ENCODE data around the gene HCRTR1. TPM values are rescaled to one million over a fixed set of nuclear protein-coding genes. Genes with fewer than 3 reads are reported as not detected.

HCRTR1 gene
- total and polyA plus RNA-seq, 8 donors = not detected

DNA sequence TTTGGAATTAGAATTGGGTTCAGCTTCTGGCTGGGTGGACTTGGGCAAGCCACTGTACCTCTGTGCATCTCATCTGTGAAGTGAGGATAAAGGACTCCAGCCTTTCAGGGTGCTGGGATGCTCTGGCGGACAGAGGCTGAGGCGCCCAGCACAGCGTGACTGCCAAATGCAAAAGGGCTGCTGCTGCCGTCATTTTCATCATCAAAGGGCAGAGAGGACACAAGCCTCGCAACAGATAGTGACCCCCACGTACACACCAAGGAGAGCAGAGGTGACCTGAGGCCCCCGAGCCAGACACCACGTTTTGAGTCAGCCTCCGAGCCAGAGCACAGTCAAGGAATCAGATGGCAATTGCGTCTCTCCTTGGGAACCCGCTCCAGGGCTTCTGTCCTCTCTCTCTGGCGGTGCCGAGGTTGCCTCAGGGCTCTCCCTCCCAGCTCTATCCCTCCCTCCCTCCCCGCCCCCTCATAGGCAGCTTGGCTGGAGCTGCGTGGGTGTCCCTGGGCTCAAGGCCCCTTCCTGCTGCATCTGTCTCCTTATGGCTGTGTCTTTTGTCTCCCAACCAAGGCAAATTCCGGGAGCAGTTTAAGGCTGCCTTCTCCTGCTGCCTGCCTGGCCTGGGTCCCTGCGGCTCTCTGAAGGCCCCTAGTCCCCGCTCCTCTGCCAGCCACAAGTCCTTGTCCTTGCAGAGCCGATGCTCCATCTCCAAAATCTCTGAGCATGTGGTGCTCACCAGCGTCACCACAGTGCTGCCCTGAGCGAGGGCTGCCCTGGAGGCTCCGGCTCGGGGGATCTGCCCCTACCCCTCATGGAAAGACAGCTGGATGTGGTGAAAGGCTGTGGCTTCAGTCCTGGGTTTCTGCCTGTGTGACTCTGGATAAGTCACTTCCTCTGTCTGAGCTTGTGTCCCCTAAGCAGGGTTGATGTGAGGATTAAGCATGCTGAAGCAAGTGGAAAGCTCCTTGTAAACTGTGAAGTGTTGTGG is 9.0 kb downstream of the HCRTR1 start:
- H3K36me3 ChIP-seq = peaks cover 26 to 45% (median 42%) of the 10 kb centered on the region in 4 donors
- H3K27me3 ChIP-seq = no peaks in the 10 kb centered on the region
- intact Hi-C loops (cut with DNase I; ENCODE audit: low total_unique reads) = no loop called here
- H3K27ac ChIP-seq = peak overlapping the region; percentile 74 to 87 (median 80)
- WGBS, 5 donors = 69 to 86% (median 83%) methylated on average over 22 to 23 of the region's 23 CpGs
- DNase-seq = no peak
- H3K4me1 ChIP-seq = peaks cover 24 to 42% (median 34%) of the 10 kb centered on the region in 4 donors
- H3K9me3 ChIP-seq = no peaks in the 10 kb centered on the region
- no peak overlapping the region for H3K4me3 ChIP-seq
- no peak for TF ChIP-seq POLR2AphosphoS5 (IDR thresholded peaks at IDR 0.05)
- TF ChIP-seq EP300 (IDR thresholded peaks at IDR 0.05) = no peak
- no peak for TF ChIP-seq POLR2A (IDR thresholded peaks at IDR 0.05)
- TF ChIP-seq, protein P1, sequence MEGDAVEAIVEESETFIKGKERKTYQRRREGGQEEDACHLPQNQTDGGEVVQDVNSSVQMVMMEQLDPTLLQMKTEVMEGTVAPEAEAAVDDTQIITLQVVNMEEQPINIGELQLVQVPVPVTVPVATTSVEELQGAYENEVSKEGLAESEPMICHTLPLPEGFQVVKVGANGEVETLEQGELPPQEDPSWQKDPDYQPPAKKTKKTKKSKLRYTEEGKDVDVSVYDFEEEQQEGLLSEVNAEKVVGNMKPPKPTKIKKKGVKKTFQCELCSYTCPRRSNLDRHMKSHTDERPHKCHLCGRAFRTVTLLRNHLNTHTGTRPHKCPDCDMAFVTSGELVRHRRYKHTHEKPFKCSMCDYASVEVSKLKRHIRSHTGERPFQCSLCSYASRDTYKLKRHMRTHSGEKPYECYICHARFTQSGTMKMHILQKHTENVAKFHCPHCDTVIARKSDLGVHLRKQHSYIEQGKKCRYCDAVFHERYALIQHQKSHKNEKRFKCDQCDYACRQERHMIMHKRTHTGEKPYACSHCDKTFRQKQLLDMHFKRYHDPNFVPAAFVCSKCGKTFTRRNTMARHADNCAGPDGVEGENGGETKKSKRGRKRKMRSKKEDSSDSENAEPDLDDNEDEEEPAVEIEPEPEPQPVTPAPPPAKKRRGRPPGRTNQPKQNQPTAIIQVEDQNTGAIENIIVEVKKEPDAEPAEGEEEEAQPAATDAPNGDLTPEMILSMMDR (IDR thresholded peaks at IDR 0.05) = no peak

DNA sequence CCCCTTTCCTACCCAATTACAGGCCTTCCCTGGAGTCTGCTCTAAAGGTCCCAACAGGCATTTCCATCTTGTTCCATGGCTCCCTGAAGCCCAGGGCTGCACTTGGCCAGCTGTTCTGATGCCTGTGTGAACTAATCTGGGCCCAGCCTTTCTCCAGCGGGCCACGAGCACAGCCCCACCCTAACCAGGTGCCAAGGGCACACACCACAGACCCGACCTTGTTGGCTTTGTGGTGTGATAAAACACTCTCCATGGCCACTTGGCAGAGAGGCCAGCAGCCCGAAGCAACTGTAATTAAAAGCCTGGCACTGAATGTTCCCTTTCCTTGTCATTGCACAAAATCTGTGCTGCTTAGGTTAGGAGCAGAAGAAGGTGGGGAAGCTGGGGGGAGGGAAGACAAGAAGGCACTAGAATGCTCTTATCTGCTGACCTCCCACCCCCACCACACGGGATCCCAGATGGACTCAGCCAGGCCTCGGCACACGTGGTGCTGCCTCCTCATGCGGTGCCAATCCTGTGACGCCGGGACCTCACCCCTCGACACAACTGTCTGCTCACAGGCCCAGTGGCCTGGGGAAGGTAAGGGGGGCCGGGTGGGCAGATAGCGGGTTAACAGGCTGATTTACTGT is 9.9 kb downstream of the HCRTR1 start:
- peak in 1 of 2 donors; percentile 90 for DNase-seq
- no peaks in the 10 kb centered on the region for H3K27me3 ChIP-seq
- peaks cover 35 to 54% (median 51%) of the 10 kb centered on the region in 4 donors for H3K36me3 ChIP-seq
- H3K4me1 ChIP-seq = peaks cover 24 to 42% (median 34%) of the 10 kb centered on the region in 4 donors
- no peak overlapping the region for H3K4me3 ChIP-seq
- WGBS, 5 donors = 22 to 46% (median 28%) methylated on average over 13 of the region's 13 CpGs
- peak overlapping the region; percentile 74 to 87 (median 80) for H3K27ac ChIP-seq
- H3K9me3 ChIP-seq = no peaks in the 10 kb centered on the region
- intact Hi-C loops (cut with DNase I; ENCODE audit: low total_unique reads) = no loop called here
- TF ChIP-seq, protein P1 (IDR thresholded peaks at IDR 0.05) = no peak
- TF ChIP-seq POLR2AphosphoS5 (IDR thresholded peaks at IDR 0.05) (peak; percentile 60 to 86 (median 64)), EP300 (IDR thresholded peaks at IDR 0.05) (no peak)

DNA sequence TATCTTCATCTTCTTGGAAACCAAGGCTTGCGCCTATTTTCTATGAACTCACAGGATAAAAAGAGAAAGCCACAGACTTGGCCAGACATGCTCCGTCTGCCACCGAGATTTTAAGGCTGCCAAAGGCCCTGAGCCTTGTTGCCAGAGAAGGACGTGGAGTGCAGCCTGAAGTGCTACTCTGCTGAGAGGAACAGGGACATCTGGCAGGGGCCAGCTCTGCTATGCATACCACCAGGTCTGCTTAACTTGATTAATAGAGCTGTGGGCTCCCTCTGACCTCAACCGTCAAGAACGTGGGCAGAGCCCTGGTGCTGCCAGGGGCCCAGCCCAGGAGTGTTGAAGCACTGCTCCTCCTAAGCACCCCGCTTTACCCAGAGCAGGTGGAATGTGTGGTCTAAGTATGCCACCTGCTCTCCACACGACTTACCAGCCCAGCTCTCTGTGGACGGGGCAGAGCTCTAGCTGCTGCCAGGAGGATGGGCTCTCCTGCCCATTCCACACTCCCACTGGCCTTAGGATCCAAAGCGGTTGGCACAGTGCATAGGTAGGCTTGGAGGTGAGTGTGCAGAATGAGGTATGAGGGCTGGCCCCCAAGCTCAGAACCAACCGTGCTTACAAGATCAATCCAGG is 10.6 kb downstream of the HCRTR1 start:
- Histone ChIP-seq H3K9me3 (no peaks in the 10 kb centered on the region), H3K36me3 (peaks cover 40 to 60% (median 57%) of the 10 kb centered on the region in 4 donors), H3K4me3 (no peak overlapping the region), H3K27ac (peak overlapping the region; percentile 74 to 87 (median 80)), H3K27me3 (no peaks in the 10 kb centered on the region), H3K4me1 (peaks cover 24 to 47% (median 37%) of the 10 kb centered on the region in 4 donors)
- intact Hi-C loops (cut with DNase I; ENCODE audit: low total_unique reads) = no loop called here
- WGBS, 5 donors = 30 to 59% (median 44%) methylated on average over 6 to 11 of the region's 11 CpGs
- DNase-seq = peak in 1 of 2 donors; percentile 62
- TF ChIP-seq EP300 (IDR thresholded peaks at IDR 0.05) (no peak), POLR2AphosphoS5 (IDR thresholded peaks at IDR 0.05) (peak in 1 of 3 donors; percentile 52)

- H3K4me3 ChIP-seq = no peak overlapping the region
- H3K36me3 ChIP-seq = peaks cover 44 to 69% (median 65%) of the 10 kb centered on the region in 4 donors
- intact Hi-C loops (cut with DNase I; ENCODE audit: low total_unique reads) = no loop called here
- DNase-seq = no peak
- peaks cover 24 to 50% (median 39%) of the 10 kb centered on the region in 4 donors for H3K4me1 ChIP-seq
- WGBS, 5 donors = 74 to 94% (median 91%) methylated on average over 6 of the region's 6 CpGs
- no peaks in the 10 kb centered on the region for H3K27me3 ChIP-seq
- peak overlapping the region in 3 of 5 donors; percentile 74 to 87 (median 77) for H3K27ac ChIP-seq
- no peaks in the 10 kb centered on the region for H3K9me3 ChIP-seq
- TF ChIP-seq EP300 (IDR thresholded peaks at IDR 0.05) (no peak), POLR2AphosphoS5 (IDR thresholded peaks at IDR 0.05) (no peak), POLR2A (IDR thresholded peaks at IDR 0.05) (no peak)
- TF ChIP-seq, protein P1 (IDR thresholded peaks at IDR 0.05) = no peak
Observed at GRCh38 chr1:31628931-31629556, 11.6 kb downstream of the HCRTR1 start.
